Erythroblast (primary cell): ENCODE results near the gene ANKDD1B.

Source experiments
- GATA1 ChIP-seq: IDR thresholded peaks from 2 replicates; pipeline ENCODE4 v1.6.1; 2011; ENCODE audit warnings: low read depth, mild to moderate bottlenecking, control low read depth, low read length, moderate library complexity
- POLR2A ChIP-seq: IDR thresholded peaks from 2 replicates; pipeline ENCODE4 v1.6.1; 2011; ENCODE audit warnings: mild to moderate bottlenecking, low read length

GRCh38 chr5:75663579-75664284, 52.5 kb downstream of the ANKDD1B start:
- TF ChIP-seq POLR2A = no peak
- TF ChIP-seq GATA1 = no peak
